Measurements from ENCODE around the gene DENND2A. TPM values are rescaled to one million over a fixed set of nuclear protein-coding genes. Genes with fewer than 3 reads are reported as not detected.
A peak's percentile ranks its signal among the peaks of the same experiment; 100 is the strongest.
"Not testable (repeated sequence)": the region's sequence is repeated elsewhere in the genome, so short reads cannot be mapped to it uniquely, and the experiment has no call there.

Gene DENND2A
- total RNA-seq, 1 experiment from 2014 or later: 10.0 TPM

DNA sequence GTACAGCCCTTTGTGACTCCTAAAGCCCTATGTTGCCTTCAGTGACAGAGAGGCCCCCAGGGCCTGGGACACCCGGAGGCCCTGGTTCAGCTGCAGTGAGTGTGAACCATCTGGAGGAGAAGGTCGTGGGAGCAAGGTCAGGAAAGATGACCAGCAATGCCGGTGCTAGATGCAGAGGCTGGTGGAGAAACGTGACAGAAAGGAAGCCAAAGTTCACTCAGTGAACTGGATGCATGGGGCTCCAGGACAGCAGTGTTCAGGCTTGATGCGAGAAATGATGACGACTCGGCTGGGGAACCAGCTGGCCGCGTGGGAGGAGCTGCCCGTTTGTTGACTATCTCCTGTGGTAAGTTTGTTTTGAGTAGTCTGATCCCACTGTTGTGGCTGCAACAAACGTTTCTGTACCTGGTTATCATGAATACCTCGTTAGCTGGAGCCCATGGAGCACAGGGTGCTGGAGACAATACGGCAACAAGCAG is 107.2 kb downstream of the DENND2A start:
- TF ChIP-seq, protein P1, sequence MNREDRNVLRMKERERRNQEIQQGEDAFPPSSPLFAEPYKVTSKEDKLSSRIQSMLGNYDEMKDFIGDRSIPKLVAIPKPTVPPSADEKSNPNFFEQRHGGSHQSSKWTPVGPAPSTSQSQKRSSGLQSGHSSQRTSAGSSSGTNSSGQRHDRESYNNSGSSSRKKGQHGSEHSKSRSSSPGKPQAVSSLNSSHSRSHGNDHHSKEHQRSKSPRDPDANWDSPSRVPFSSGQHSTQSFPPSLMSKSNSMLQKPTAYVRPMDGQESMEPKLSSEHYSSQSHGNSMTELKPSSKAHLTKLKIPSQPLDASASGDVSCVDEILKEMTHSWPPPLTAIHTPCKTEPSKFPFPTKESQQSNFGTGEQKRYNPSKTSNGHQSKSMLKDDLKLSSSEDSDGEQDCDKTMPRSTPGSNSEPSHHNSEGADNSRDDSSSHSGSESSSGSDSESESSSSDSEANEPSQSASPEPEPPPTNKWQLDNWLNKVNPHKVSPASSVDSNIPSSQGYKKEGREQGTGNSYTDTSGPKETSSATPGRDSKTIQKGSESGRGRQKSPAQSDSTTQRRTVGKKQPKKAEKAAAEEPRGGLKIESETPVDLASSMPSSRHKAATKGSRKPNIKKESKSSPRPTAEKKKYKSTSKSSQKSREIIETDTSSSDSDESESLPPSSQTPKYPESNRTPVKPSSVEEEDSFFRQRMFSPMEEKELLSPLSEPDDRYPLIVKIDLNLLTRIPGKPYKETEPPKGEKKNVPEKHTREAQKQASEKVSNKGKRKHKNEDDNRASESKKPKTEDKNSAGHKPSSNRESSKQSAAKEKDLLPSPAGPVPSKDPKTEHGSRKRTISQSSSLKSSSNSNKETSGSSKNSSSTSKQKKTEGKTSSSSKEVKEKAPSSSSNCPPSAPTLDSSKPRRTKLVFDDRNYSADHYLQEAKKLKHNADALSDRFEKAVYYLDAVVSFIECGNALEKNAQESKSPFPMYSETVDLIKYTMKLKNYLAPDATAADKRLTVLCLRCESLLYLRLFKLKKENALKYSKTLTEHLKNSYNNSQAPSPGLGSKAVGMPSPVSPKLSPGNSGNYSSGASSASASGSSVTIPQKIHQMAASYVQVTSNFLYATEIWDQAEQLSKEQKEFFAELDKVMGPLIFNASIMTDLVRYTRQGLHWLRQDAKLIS (CRISPR knock-in tag; IDR thresholded peaks at IDR 0.05; ENCODE audit: borderline replicate concordance): no peak
- TF ChIP-seq ZNF423 (CRISPR knock-in tag; IDR thresholded peaks at IDR 0.05) (no peak), CBFB (CRISPR knock-in tag; IDR thresholded peaks at IDR 0.05; ENCODE audit: low read depth) (no peak), MYBL2 (CRISPR knock-in tag; IDR thresholded peaks at IDR 0.05) (no peak), IRF2 (CRISPR knock-in tag; IDR thresholded peaks at IDR 0.05; ENCODE audit: borderline replicate concordance, low read depth) (no peak), ZNF425 (CRISPR knock-in tag; conservative IDR thresholded peaks at IDR 0.05) (no peak), SOX15 (CRISPR knock-in tag; IDR thresholded peaks at IDR 0.05) (no peak), SMAD3 (CRISPR knock-in tag; IDR thresholded peaks at IDR 0.05; ENCODE audit: borderline replicate concordance) (no peak), ZNF121 (CRISPR knock-in tag; IDR thresholded peaks at IDR 0.05) (no peak), TP53 (CRISPR knock-in tag; IDR thresholded peaks at IDR 0.05) (no peak), FOXP1 (CRISPR knock-in tag; IDR thresholded peaks at IDR 0.05; ENCODE audit: borderline replicate concordance) (no peak), OVOL2 (CRISPR knock-in tag; IDR thresholded peaks at IDR 0.05; ENCODE audit: borderline replicate concordance) (no peak), NFYB (CRISPR knock-in tag; conservative IDR thresholded peaks at IDR 0.05; ENCODE audit: low read depth) (no peak), GABPB1 (CRISPR knock-in tag; IDR thresholded peaks at IDR 0.05) (no peak), USF1 (CRISPR knock-in tag; IDR thresholded peaks at IDR 0.05) (no peak), MXD4 (CRISPR knock-in tag; IDR thresholded peaks at IDR 0.05; ENCODE audit: borderline replicate concordance) (no peak)
- TF ChIP-seq, protein P2, sequence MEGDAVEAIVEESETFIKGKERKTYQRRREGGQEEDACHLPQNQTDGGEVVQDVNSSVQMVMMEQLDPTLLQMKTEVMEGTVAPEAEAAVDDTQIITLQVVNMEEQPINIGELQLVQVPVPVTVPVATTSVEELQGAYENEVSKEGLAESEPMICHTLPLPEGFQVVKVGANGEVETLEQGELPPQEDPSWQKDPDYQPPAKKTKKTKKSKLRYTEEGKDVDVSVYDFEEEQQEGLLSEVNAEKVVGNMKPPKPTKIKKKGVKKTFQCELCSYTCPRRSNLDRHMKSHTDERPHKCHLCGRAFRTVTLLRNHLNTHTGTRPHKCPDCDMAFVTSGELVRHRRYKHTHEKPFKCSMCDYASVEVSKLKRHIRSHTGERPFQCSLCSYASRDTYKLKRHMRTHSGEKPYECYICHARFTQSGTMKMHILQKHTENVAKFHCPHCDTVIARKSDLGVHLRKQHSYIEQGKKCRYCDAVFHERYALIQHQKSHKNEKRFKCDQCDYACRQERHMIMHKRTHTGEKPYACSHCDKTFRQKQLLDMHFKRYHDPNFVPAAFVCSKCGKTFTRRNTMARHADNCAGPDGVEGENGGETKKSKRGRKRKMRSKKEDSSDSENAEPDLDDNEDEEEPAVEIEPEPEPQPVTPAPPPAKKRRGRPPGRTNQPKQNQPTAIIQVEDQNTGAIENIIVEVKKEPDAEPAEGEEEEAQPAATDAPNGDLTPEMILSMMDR (IDR thresholded peaks at IDR 0.05): no peak
- H3K36me3 Mint-ChIP-seq: no peaks in the 10 kb centered on the region
- DNase-seq (ENCODE audit: low spot score) (no peak), ATAC-seq (no peak)
- CTCF ChIA-PET: interaction anchor here (0.5 kb wide), 1 partner anchor 57 kb away, joined by 3 read pairs; no protein-coding TSS in a partner anchor
- H3K27me3 Mint-ChIP-seq (ENCODE audit: low read depth): no peaks in the 10 kb centered on the region
- POLR2A ChIA-PET: no interaction called here
- H3K4me3 Mint-ChIP-seq: no peak overlapping the region
- H3K9me3 Mint-ChIP-seq: no peaks in the 10 kb centered on the region
- no peaks in the 10 kb centered on the region for H3K4me1 Mint-ChIP-seq
- H3K27ac Mint-ChIP-seq: peak overlapping the region; percentile 17; the same call in 1 of the 2 replicates

- H3K4me3 Mint-ChIP-seq; H3K27me3 Mint-ChIP-seq (ENCODE audit: low read depth); CTCF ChIA-PET; H3K9me3 Mint-ChIP-seq; ATAC-seq; H3K36me3 Mint-ChIP-seq; H3K27ac Mint-ChIP-seq; DNase-seq (ENCODE audit: low spot score); POLR2A ChIA-PET: not testable (repeated sequence)
- peaks cover 12% of the 10 kb centered on the region for H3K4me1 Mint-ChIP-seq
These were observed 111.2 kb downstream of the DENND2A start for GRCh38 chr7:140529428-140529827.
